A673 (cell line): ENCODE results near the gene NR1I3. TPM values are rescaled to one million over a fixed set of nuclear protein-coding genes. Genes with fewer than 3 reads are reported as not detected.

Experiments used
- BruUV-seq: library from RNA; stranded (reverse); fragments of 400-500 nt; replicated peaks from 2 replicates; lab custom pipeline; 2021; lab: Mats Ljungman, UMichigan
- CTCF ChIA-PET: fragments of 300-600 bp; sonication (Branson Sonifier 250); formaldehyde crosslinking; loops from one replicate; lab custom pipeline; 2022; ENCODE audit warnings: antibody characterized with exemption; lab: Charles Lee
- POLR2A ChIA-PET: fragments of 300-600 bp; sonication (Branson Sonifier 250); formaldehyde crosslinking; loops from one replicate; lab custom pipeline; 2022; ENCODE audit warnings: antibody characterized with exemption; ENCODE audit not compliant: low non-redundant PET; lab: Charles Lee
- DNase-seq: peaks from one replicate; pipeline ENCODE4 v3.0.0-alpha.2; 2015; ENCODE audit warnings: low spot score
- H3K27ac ChIP-seq: fragments of 200-600 bp; sonication (generic); 2 replicates; pipeline ENCODE4 v1.5.1; 2016; ENCODE audit warnings: mixed run types, low read depth, mild to moderate bottlenecking, mixed read lengths, antibody characterized with exemption, low read length; ENCODE audit not compliant: poor library complexity, severe bottlenecking
- H3K27me3 ChIP-seq: fragments of 200-600 bp; sonication (generic); replicated peaks from 2 replicates; pipeline ENCODE4 v1.6.1; 2017; ENCODE audit warnings: mixed run types, low read depth, mild to moderate bottlenecking, mixed read lengths, antibody characterized with exemption, low read length; ENCODE audit not compliant: insufficient read depth, poor library complexity
- H3K36me3 ChIP-seq: fragments of 200-600 bp; sonication (generic); 2 replicates; pipeline ENCODE4 v1.6.1; 2016; ENCODE audit warnings: mixed run types, mild to moderate bottlenecking, mixed read lengths, antibody characterized with exemption, low read length; ENCODE audit not compliant: insufficient read depth, poor library complexity, severe bottlenecking
- H3K4me1 ChIP-seq: fragments of 200-600 bp; sonication (generic); 2 replicates; pipeline ENCODE4 v1.6.1; 2017; ENCODE audit warnings: mixed run types, mild to moderate bottlenecking, mixed read lengths, antibody characterized with exemption, low read length; ENCODE audit not compliant: insufficient read depth, poor library complexity, severe bottlenecking
- H3K4me3 ChIP-seq: fragments of 200-600 bp; sonication (generic); 2 replicates; pipeline ENCODE4 v1.5.1; 2016; ENCODE audit warnings: low read depth, mixed run types, mild to moderate bottlenecking, mixed read lengths, low read length; ENCODE audit not compliant: poor library complexity, severe bottlenecking
- H3K9me3 ChIP-seq: fragments of 200-600 bp; sonication (generic); 2 replicates; pipeline ENCODE4 v1.6.1; 2016; ENCODE audit warnings: mixed run types, low read depth, mild to moderate bottlenecking, mixed read lengths, antibody characterized with exemption, low read length; ENCODE audit not compliant: poor library complexity, severe bottlenecking
- CTCF ChIP-seq: fragments of 300-800, 200-600 bp; sonication (generic); conservative IDR thresholded peaks from 2 replicates; pipeline ENCODE4 v1.5.1; 2017; ENCODE audit warnings: low read depth, mild to moderate bottlenecking, antibody characterized with exemption, low read length, moderate library complexity, mixed read lengths
- EZH2 ChIP-seq: fragments of 200-600 bp; sonication (generic); IDR thresholded peaks from 2 replicates; pipeline ENCODE4 v1.6.1; 2017; ENCODE audit warnings: borderline replicate concordance, low read depth, mild to moderate bottlenecking, mixed read lengths, antibody characterized with exemption, low read length; ENCODE audit not compliant: poor library complexity, severe bottlenecking
- intact Hi-C: fragments of 100-400 bp; cut with micrococcal nuclease; formaldehyde crosslinking; loops from one replicate; pipeline ENCODE4 v1.10.0; 2022; ENCODE audit not compliant: unreplicated experiment
- total RNA-seq: library from RNA; stranded (reverse); gene quantifications from 2 replicates; pipeline ENCODE4 v1.2.3, GENCODE V29; 2021

The NR1I3 gene
- total RNA-seq, 1 experiment from 2014 or later: not detected

GRCh38 chr1:161185282-161185682 lies 52.7 kb downstream of the NR1I3 start:
- no TSS peak for BruUV-seq
- Histone ChIP-seq H3K36me3 (no peaks in the 10 kb centered on the region), H3K27ac (peak overlapping the region; percentile 45), H3K9me3 (no peaks in the 10 kb centered on the region), H3K4me1 (peaks cover 13% of the 10 kb centered on the region), H3K27me3 (no peaks in the 10 kb centered on the region), H3K4me3 (no peak overlapping the region)
- POLR2A ChIA-PET: no interaction called here
- intact Hi-C loops: no loop called here
- DNase-seq: peak; percentile 85
- CTCF ChIA-PET: no interaction called here
- TF ChIP-seq CTCF: no peak
- TF ChIP-seq EZH2: no peak

DNA sequence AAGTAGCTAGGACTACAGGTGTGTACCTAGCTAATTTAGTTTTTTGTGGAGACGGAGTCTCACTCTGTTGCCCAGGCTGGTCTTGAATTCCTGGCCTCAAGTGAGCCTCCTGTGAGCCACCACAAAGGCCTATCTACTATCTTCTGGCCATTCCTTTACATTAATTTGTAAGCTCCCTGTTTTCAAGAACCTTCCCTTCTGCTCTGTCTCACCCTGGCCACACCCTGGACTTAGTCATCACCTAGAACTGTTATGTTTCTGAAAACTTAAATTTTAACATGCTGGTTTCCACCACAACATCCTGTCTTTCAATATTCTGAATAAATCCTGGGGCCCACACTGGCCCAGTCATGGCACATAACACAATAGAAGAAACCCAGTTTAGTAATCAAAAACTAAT lies 55.8 kb downstream of the NR1I3 start:
- ChIA-PET CTCF (interaction anchor here (0.6 to 1.2 kb wide), 2 partner anchors 43 to 200 kb away, joined by 3 to 7 read pairs; partner anchors contain the start of gene TOMM40L), POLR2A (no interaction called here)
- no peaks in the 10 kb centered on the region for H3K27me3 ChIP-seq
- H3K36me3 ChIP-seq: no peaks in the 10 kb centered on the region
- BruUV-seq: no TSS peak
- intact Hi-C loops: loop anchor here (5.0 kb wide), 1 partner anchor 200 kb away; no protein-coding TSS in a partner anchor
- no peak for DNase-seq
- no peak overlapping the region for H3K4me3 ChIP-seq
- TF ChIP-seq CTCF: no peak
- no peak for TF ChIP-seq EZH2
- H3K27ac ChIP-seq: no peak overlapping the region
- H3K9me3 ChIP-seq: no peaks in the 10 kb centered on the region
- H3K4me1 ChIP-seq: peaks cover 20% of the 10 kb centered on the region

DNA sequence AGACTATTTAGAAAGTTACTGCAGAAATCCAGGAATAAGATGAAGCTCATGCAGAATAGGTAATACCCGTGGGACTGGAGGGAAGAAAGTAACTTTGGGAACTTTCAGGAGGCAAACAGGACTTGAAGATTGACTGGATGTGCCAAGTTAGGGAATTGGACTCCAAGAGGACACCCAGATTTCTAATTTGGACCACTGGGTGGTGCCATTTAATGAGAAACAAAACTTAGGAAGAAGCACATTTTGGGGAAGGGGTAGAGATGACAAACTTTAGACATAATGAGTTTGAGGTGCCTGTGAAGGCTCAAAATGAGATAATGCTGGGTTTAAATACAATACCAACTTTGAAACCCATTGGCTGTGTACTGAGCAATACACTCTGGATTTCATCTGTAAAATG lies 57.4 kb downstream of the NR1I3 start:
- TF ChIP-seq EZH2 (no peak), CTCF (peak; percentile 65)
- POLR2A ChIA-PET: no interaction called here
- Histone ChIP-seq H3K27ac (no peak overlapping the region), H3K4me1 (peaks cover 20% of the 10 kb centered on the region), H3K27me3 (no peaks in the 10 kb centered on the region), H3K9me3 (no peaks in the 10 kb centered on the region), H3K4me3 (no peak overlapping the region), H3K36me3 (no peaks in the 10 kb centered on the region)
- BruUV-seq: no TSS peak
- intact Hi-C loops: loop anchor here (5.0 kb wide), 1 partner anchor 202 kb away; no protein-coding TSS in a partner anchor
- CTCF ChIA-PET: no interaction called here
- peak; percentile 71 for DNase-seq
